ENCODE measurements around the gene SH3BP1.

The SH3BP1 gene

GRCh38 chr22:37704645-37705044 lies 65.2 kb downstream of the SH3BP1 start:
- DNase-seq (ENCODE audit: extremely low read depth, low read depth), result no peak
- no peak for TF ChIP-seq CTCF (IDR thresholded peaks at IDR 0.05; ENCODE audit: low read depth, low read length)

GRCh38 chr22:37705205-37705604 lies 65.7 kb downstream of the SH3BP1 start:
- DNase-seq (ENCODE audit: extremely low read depth, low read depth), result no peak
- no peak for TF ChIP-seq CTCF (IDR thresholded peaks at IDR 0.05; ENCODE audit: low read depth, low read length)

Data from AG09319 (cell line).